ENCODE results near the gene THAP8. TPM values are rescaled to one million over a fixed set of nuclear protein-coding genes. Genes with fewer than 3 reads are reported as not detected.

The THAP8 gene
- total and polyA plus RNA-seq, 2 of the 13 experiments (the other 11 are each of a cell fraction or from before 2014, with no cell fraction given), result 1.7 to 3.7 TPM

DNA sequence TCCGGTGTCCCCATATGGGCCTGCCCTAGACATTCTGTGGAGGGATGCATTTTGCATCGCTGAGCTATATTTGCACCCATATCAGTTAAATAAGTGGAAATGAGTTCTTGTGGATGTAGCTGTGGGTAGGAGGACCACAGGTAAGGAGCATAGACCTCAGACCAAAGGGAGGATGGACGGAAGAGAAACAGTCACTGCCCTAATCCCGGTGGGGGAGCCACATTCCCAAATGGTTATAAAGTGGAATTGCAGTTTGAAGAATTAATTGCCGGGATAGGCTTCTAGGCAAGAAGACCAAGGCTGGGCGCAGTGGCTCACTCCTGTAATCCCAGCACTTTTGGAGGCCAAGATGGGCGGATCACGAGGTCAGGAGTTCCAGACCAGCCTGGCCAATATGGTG lies 57.3 kb downstream of the THAP8 start:
- DNase-seq (ENCODE audit: low spot score) (no peak), ATAC-seq (no peak), FAIRE-seq (no peak)
- peaks cover 24% of the 10 kb centered on the region for H3K79me2 ChIP-seq (ENCODE audit: insufficient read depth, low read length)
- H3K27ac ChIP-seq (ENCODE audit: extremely low read length, insufficient read depth, low read length), result peak overlapping the region; percentile 84
- H3K4me3 ChIP-seq (replicated peaks in 1 of 3; ENCODE audit: insufficient read depth in 1 of 3, low read depth in 2 of 3, low read length in 3 of 3), result peak overlapping the region; percentile 85 to 99 (median 86)
- in situ Hi-C loops (cut with HindIII; ENCODE audit: extremely low pct_ligation_motif_present, low pct_unique_long_range_greater_than_20kb) (loop anchor here (5.0 kb wide), 1 partner anchor 56 kb away; the partner anchor contains the start of genes THAP8 and WDR62), intact Hi-C loops (cut with micrococcal nuclease; ENCODE audit: unreplicated experiment) (loop anchor here (5.0 kb wide), 1 partner anchor 56 kb away; the partner anchor contains the start of genes THAP8 and WDR62)
- H3K4me2 ChIP-seq (ENCODE audit: low read depth, low read length), result peak overlapping the region; percentile 96
- H3K9ac ChIP-seq (ENCODE audit: insufficient read depth, low read depth, low read length), result peak overlapping the region; percentile 86; the same call in 1 of the 2 replicates
- ChIA-PET CTCF (ENCODE audit: low intra/inter-chr PET ratio, low total read pairs) (no interaction called here), POLR2A (interaction anchor here (1.3 to 2.2 kb wide), 3 partner anchors 12 to 118 kb away, joined by 4 to 8 read pairs (median 5); partner anchors contain the start of genes ALKBH6, POLR2I, SYNE4 and TBCB)
- peak; percentile 31; the same call in 1 of the 2 replicates for TF ChIP-seq ZNF263 (CRISPR knock-in tag; IDR thresholded peaks at IDR 0.05)
- no peak for TF ChIP-seq TFAP4 (IDR thresholded peaks at IDR 0.05; ENCODE audit: borderline replicate concordance, low read depth)
- no peaks in the 10 kb centered on the region for H3K27me3 ChIP-seq (ENCODE audit: control insufficient read depth in 1 of 2, insufficient read depth in 2 of 2, low read length in 2 of 2)
- H3K9me3 ChIP-seq (ENCODE audit: low read length), result no peaks in the 10 kb centered on the region
- peaks cover 9% of the 10 kb centered on the region for H4K20me1 ChIP-seq (ENCODE audit: insufficient read depth, low read length)
- H3K36me3 ChIP-seq (replicated peaks in 1 of 2; ENCODE audit: control insufficient read depth in 1 of 2, insufficient read depth in 2 of 2, low read length in 2 of 2), result peaks cover 5 to 9% of the 10 kb centered on the region in 2 experiments; a peak in 3 of 5 replicates
- no TSS peak for BruUV-seq (replicated peaks)
- peaks cover 52% of the 10 kb centered on the region for H3K4me1 ChIP-seq (ENCODE audit: insufficient read depth, low read length)
- no peak overlapping the region for H2AFZ ChIP-seq (ENCODE audit: low read length)
- whole genome bisulfite sequencing (ENCODE audit: low lambda C conversion rate), result 85% methylated on average over 8 of the region's 8 CpGs

DNA sequence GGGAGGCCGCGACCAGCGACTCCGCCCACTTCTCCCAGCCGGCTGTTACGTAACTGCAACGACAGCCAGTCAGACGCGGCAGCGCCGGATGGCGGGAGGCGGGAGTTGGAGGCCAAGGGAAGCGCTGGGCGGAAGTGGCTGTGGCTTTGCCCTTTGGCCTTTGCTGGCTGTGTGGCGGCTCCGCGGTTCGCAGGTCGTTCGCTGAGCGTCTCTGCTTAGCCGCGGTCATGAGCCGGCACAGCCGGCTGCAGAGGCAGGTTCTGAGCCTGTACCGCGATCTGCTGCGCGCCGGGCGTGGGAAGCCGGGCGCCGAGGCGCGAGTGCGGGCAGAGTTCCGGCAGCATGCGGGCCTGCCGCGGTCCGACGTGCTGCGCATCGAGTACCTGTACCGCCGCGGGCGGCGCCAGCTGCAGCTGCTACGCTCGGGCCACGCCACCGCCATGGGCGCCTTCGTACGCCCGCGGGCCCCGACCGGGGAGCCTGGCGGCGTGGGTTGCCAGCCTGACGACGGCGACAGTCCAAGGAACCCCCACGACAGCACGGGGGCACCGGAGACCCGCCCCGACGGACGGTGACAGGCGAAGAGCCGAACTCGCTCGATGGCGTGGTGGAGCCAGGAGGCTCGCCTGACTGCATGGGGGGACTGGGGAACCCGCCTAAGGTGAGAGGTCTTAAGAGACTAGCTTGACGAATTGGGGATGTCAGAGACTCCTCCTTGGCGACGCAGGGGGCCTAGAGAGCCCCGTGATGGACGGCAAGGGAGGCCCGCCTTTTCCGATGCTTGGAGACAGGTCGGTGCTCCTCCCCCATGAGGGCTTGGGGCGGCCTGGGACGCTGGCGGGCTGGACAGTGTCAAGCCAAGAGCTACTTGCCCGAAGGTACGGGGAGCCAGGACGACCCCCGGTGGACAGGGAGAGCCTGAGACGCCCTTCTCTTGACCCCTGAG lies 58.8 kb downstream of the THAP8 start, which contains the start of gene SDHAF1:
SDHAF1 (plus strand) TSS at position 141 of the 946 bp plus-strand sequence; CDS start at position 228, 87 bp downstream.
- Histone ChIP-seq H2AFZ (ENCODE audit: low read length) (no peak within 1 kb of the TSS), H3K79me2 (ENCODE audit: insufficient read depth, low read length) (peaks cover 24% of the 10 kb centered on the region), H3K27me3 (ENCODE audit: control insufficient read depth in 1 of 2, insufficient read depth in 2 of 2, low read length in 2 of 2) (no peaks in the 10 kb centered on the region), H3K4me2 (ENCODE audit: low read depth, low read length) (peak within 1 kb of the TSS; percentile 96), H3K9me3 (ENCODE audit: low read length) (no peaks in the 10 kb centered on the region), H3K9ac (ENCODE audit: insufficient read depth, low read depth, low read length) (peak within 1 kb of the TSS; percentile 86), H3K4me1 (ENCODE audit: insufficient read depth, low read length) (peaks cover 56% of the 10 kb centered on the region), H3K27ac (ENCODE audit: extremely low read length, insufficient read depth, low read length) (peak within 1 kb of the TSS; percentile 84), H4K20me1 (ENCODE audit: insufficient read depth, low read length) (peaks cover 9% of the 10 kb centered on the region), H3K4me3 (replicated peaks in 1 of 3; ENCODE audit: insufficient read depth in 1 of 3, low read depth in 2 of 3, low read length in 3 of 3) (peak within 1 kb of the TSS; percentile 85 to 99 (median 86)), H3K36me3 (replicated peaks in 1 of 2; ENCODE audit: control insufficient read depth in 1 of 2, insufficient read depth in 2 of 2, low read length in 2 of 2) (peaks cover 5 to 9% of the 10 kb centered on the region in 2 experiments; a peak in 2 of 5 replicates)
- peak; percentile 92 for FAIRE-seq
- DNase-seq (ENCODE audit: low spot score), result peak; percentile 90
- TSS peak; percentile 66 for BruUV-seq (replicated peaks)
- intact Hi-C loops (cut with micrococcal nuclease; ENCODE audit: unreplicated experiment), result loop anchor here (5.0 kb wide), 1 partner anchor 57 kb away; the partner anchor contains the start of genes THAP8 and WDR62
- WGBS (ENCODE audit: low lambda C conversion rate), result 1% methylated on average over 25 of the region's 97 CpGs
- in situ Hi-C loops (cut with HindIII; ENCODE audit: extremely low pct_ligation_motif_present, low pct_unique_long_range_greater_than_20kb), result loop anchor here (5.0 kb wide), 1 partner anchor 57 kb away; the partner anchor contains the start of genes THAP8 and WDR62
- peak; percentile 87 for ATAC-seq
- ChIA-PET POLR2A (interaction anchor here (0.7 to 2.2 kb wide), 5 partner anchors 8 to 175 kb away, joined by 3 to 8 read pairs (median 4); partner anchors contain the start of genes POLR2I, SYNE4 and TBCB), CTCF (ENCODE audit: low intra/inter-chr PET ratio, low total read pairs) (no interaction called here)
- peak; percentile 94 for TF ChIP-seq CEBPB (IDR thresholded peaks at IDR 0.05; ENCODE audit: borderline replicate concordance, low read depth, low read length)
- TF ChIP-seq, protein P1, sequence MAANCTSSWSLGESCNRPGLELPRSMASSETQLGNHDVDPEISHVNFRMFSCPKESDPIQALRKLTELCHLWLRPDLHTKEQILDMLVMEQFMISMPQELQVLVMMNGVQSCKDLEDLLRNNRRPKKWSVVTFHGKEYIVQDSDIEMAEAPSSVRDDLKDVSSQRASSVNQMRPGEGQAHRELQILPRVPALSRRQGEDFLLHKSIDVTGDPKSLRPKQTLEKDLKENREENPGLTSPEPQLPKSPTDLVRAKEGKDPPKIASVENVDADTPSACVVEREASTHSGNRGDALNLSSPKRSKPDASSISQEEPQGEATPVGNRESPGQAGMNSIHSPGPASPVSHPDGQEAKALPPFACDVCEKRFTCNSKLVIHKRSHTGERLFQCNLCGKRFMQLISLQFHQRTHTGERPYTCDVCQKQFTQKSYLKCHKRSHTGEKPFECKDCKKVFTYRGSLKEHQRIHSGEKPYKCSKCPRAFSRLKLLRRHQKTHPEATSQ (CRISPR knock-in tag; IDR thresholded peaks at IDR 0.05; ENCODE audit: borderline replicate concordance), result no peak; the same call in 1 of the 2 replicates
- no peak for TF ChIP-seq GPBP1L1 (CRISPR knock-in tag; IDR thresholded peaks at IDR 0.05)
- TF ChIP-seq HES4 (CRISPR knock-in tag; IDR thresholded peaks at IDR 0.05; ENCODE audit: borderline replicate concordance), result peak; percentile 96
- no peak; the same call in 1 of the 2 replicates for TF ChIP-seq THAP8 (CRISPR knock-in tag; IDR thresholded peaks at IDR 0.05; ENCODE audit: borderline replicate concordance)
- TF ChIP-seq HCFC1 (IDR thresholded peaks at IDR 0.05; ENCODE audit: low read depth, low read length), result 0 out of 2 replicates have a peak, but pooled peaks have one; percentile 38
